ENCODE measurements around the gene FAM110C. TPM values are rescaled to one million over a fixed set of nuclear protein-coding genes. Genes with fewer than 3 reads are reported as not detected.

The FAM110C gene
- total and polyA plus RNA-seq, 2 of the 8 experiments (the other 6 are each of a cell fraction or from before 2014, with no cell fraction given), result 4.8 to 13.2 TPM

DNA sequence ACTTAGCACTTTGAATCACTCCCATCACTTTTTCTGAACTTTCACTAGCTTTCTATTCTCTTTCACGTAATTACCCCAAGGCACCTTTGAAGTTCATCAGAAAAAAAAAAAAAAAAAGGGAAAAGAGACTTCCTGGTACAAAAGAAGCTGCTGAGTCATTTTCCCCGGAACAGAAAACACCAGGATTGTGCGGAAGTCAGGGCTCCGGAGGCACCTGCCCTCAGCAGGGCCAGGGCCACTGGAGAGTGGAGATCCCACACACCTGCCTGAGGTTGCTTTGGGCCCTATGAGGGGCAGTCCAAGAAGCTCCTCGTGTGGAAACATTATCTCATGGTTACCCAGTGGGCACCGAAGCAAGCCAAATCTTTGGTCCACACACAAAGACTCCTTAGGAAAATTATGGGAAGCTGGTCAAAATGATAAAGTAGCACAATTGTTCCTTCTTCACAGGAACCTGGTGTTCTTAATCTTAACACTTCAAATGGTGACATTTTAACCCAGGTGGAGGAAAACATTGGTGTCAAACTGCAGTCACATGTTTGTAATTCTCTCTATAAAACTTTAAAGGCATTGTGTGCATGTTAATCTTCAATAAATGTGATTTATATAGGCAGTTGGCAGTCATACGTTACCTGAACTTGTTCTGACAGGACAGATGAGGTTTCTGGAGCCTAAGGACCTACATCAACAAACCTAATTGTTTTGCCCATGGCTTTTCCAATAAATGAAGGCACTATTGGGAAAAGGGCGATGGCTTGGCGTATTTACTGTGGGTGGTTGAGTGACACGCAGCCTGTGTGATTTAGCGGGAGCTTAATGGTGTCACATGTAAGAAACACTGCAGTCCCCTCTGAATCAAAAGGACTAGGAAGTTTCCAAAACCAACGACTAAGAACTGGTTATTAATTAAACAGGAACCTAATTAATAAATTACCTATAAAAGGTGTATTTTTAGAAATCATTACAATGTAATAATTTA is 23.4 kb upstream of the FAM110C start:
- Histone ChIP-seq H4K8ac (ENCODE audit: extremely low read depth, insufficient read depth, low read length) (no peak overlapping the region), H3K23ac (ENCODE audit: insufficient read length) (no peak overlapping the region), H3K4me2 (ENCODE audit: insufficient read depth in 1 of 2, low read depth in 2 of 2, low read length in 2 of 2) (no peak overlapping the region), H4K5ac (ENCODE audit: insufficient read length, low read depth, low read length) (peak overlapping the region; percentile 26), H3K9me3 (ENCODE audit: insufficient read depth in 2 of 2, low read depth in 1 of 2, low read length in 1 of 2) (no peaks in the 10 kb centered on the region; a peak in 1 of 4 replicates), H3K56ac (replicated peaks; ENCODE audit: insufficient read length, low read depth, low read length) (no peak overlapping the region), H3K18ac (ENCODE audit: extremely low read depth, low read length) (no peak overlapping the region), H3K79me2 (ENCODE audit: control insufficient read depth in 1 of 2, insufficient read depth in 2 of 2, low read length in 2 of 2) (no peaks in the 10 kb centered on the region), H3K9ac (replicated peaks in 1 of 4; ENCODE audit: extremely low read depth in 1 of 4, low read depth in 3 of 4, low read length in 3 of 4) (no peak overlapping the region), H2BK15ac (ENCODE audit: low read length) (no peak overlapping the region), H3K23me2 (ENCODE audit: low read depth, low read length) (no peaks in the 10 kb centered on the region), H2BK5ac (ENCODE audit: low read depth, low read length) (no peak overlapping the region), H3K4me1 (replicated peaks in 1 of 4; ENCODE audit: control insufficient read depth in 3 of 4, insufficient read depth in 4 of 4, low read length in 3 of 4) (peaks cover 0 to 10% (median 5%) of the 10 kb centered on the region in 4 experiments; a peak in 5 of 7 replicates), H2BK12ac (ENCODE audit: low read depth, low read length) (peak overlapping the region; percentile 72; the same call in 1 of the 2 replicates), H4K91ac (replicated peaks; ENCODE audit: insufficient read length, low read length) (peak overlapping the region; percentile 17), H3K79me1 (ENCODE audit: low read depth, low read length) (no peaks in the 10 kb centered on the region), H3K27ac (ENCODE audit: low read depth, low read length) (no peak overlapping the region), H2AK5ac (ENCODE audit: low read depth, low read length) (no peak overlapping the region), H2BK20ac (ENCODE audit: low read length) (peak overlapping the region; percentile 65; the same call in 1 of the 2 replicates), H2BK120ac (replicated peaks; ENCODE audit: low read depth, low read length) (no peak overlapping the region), H3K4me3 (ENCODE audit: extremely low read depth in 1 of 4, insufficient read depth in 2 of 4, low read depth in 3 of 4, low read length in 4 of 4) (no peak overlapping the region), H2AFZ (ENCODE audit: low read length) (no peak overlapping the region; the same call in 1 of the 2 replicates), H3K36me3 (ENCODE audit: control insufficient read depth in 2 of 4, insufficient read depth in 4 of 4, low read length in 3 of 4) (no peaks in the 10 kb centered on the region), H3K27me3 (replicated peaks in 1 of 4; ENCODE audit: control insufficient read depth in 3 of 4, extremely low read depth in 1 of 4, insufficient read depth in 3 of 4, low read length in 3 of 4) (no peaks in the 10 kb centered on the region), H4K20me1 (replicated peaks in 1 of 2; ENCODE audit: control insufficient read depth in 1 of 2, insufficient read depth in 2 of 2, low read length in 2 of 2) (no peaks in the 10 kb centered on the region), H3K14ac (ENCODE audit: insufficient read length) (no peak overlapping the region), H3K4ac (replicated peaks; ENCODE audit: insufficient read length, low read depth, low read length) (no peak overlapping the region)
- DNase-seq (ENCODE audit: low read depth in 1 of 2, low spot score in 2 of 2) (no peak), FAIRE-seq (no peak)
- ChIA-PET POLR2A (ENCODE audit: partially characterized antibody) (no interaction called here), CTCF (ENCODE audit: partially characterized antibody) (interaction anchor here (1.1 to 2.0 kb wide), 3 partner anchors 10 to 47 kb away, joined by 3 to 6 read pairs (median 4); no protein-coding TSS in a partner anchor)
- peak; percentile 42; the same call in 1 of the 2 replicates for TF ChIP-seq BACH1 (IDR thresholded peaks at IDR 0.05; ENCODE audit: low read length)
- no peak for TF ChIP-seq MAX (IDR thresholded peaks at IDR 0.05)
- peak; percentile 56 for TF ChIP-seq MAFK (IDR thresholded peaks at IDR 0.05; ENCODE audit: low read depth, low read length)
- TF ChIP-seq KDM4A (IDR thresholded peaks at IDR 0.05; ENCODE audit: low read depth, low read length, severe bottlenecking), result no peak
- no peak for TF ChIP-seq CTBP2 (IDR thresholded peaks at IDR 0.05; ENCODE audit: borderline replicate concordance, insufficient read depth, insufficient read length, low read length)
- WGBS, 2 experiments (ENCODE audit: extremely low coverage in 1 of 2, insufficient coverage in 1 of 2, insufficient read length in 1 of 2, insufficient replicate concordance in 2 of 2, low coverage in 1 of 2, low lambda C conversion rate in 2 of 2, missing lambda C conversion rate in 1 of 2), result 82% methylated on average over 9 of the region's 12 CpGs; no CpG with 5 or more reads in 1 of the 2 experiments
